Esophagus squamous epithelium (tissue), 5 donors: ENCODE results near the gene NCS1. TPM values are rescaled to one million over a fixed set of nuclear protein-coding genes. Genes with fewer than 3 reads are reported as not detected.

ENCODE experiments used
- DNase-seq: peaks from one replicate; lab custom pipeline; 2025; lab: John Stamatoyannopoulos, UW
- H3K27ac ChIP-seq, 4 donors: fragments of 200-600 bp; sonication (generic); one replicate each; pipeline ENCODE4 v1.5.1; 2016 to 2019; ENCODE audit warnings: mild to moderate bottlenecking in 1 of 4
- H3K27me3 ChIP-seq, 4 donors: fragments of 200-600 bp; sonication (generic); 1 replicate in 3 of 4; 2 replicates in 1 of 4; pipeline versions ENCODE4 v1.5.1 to v1.6.0; 2017 to 2021; ENCODE audit warnings: antibody characterized with exemption in 1 of 4
- H3K36me3 ChIP-seq, 3 donors: fragments of 200-600 bp; sonication (generic); one replicate each; pipeline ENCODE4 v1.5.1; 2016 to 2019
- H3K4me1 ChIP-seq, 3 donors: fragments of 200-600 bp; sonication (generic); one replicate each; pipeline ENCODE4 v1.5.1; 2017 to 2019
- H3K4me3 ChIP-seq, 4 donors: fragments of 200-600 bp; sonication (generic); 1 replicate in 3 of 4; 2 replicates in 1 of 4; pipeline ENCODE4 v1.5.1; 2016 to 2019; ENCODE audit warnings: mild to moderate bottlenecking in 2 of 4, moderate library complexity in 1 of 4
- H3K9me3 ChIP-seq, 3 donors: fragments of 200-600 bp; sonication (generic); one replicate each; pipeline ENCODE4 v1.5.1; 2016 to 2019
- CTCF ChIP-seq, 6 experiments: fragments of 450-650 bp in 4 of 6; fragments of 200-600 bp in 2 of 6; sonication (generic) in 2 of 6; IDR thresholded peaks; one replicate each; pipeline ENCODE4 v1.5.1; 2016 to 2019; ENCODE audit warnings: antibody characterized with exemption in 6 of 6, mild to moderate bottlenecking in 4 of 6, moderate library complexity in 4 of 6
- POLR2A ChIP-seq, 4 donors: fragments of 450-650 bp; IDR thresholded peaks; one replicate each; pipeline ENCODE4 v1.6.1; 2017; ENCODE audit warnings: antibody characterized with exemption in 4 of 4, mild to moderate bottlenecking in 4 of 4, moderate library complexity in 3 of 4
- WGBS, 2 donors: methylation state at CpG; one replicate each; pipeline ENCODE4 v1.1.5; 2018; 5-methylcytosine and 5-hydroxymethylcytosine counted together
- intact Hi-C: fragments of 100-400 bp; cut with DNase I; formaldehyde crosslinking; loops from one replicate; pipeline ENCODE4 v1.15.0; 2022
- total RNA-seq, 4 donors: library from RNA; depleted of rRNA; stranded (reverse); fragments of >200 nt; gene quantifications; one replicate each; pipeline ENCODE4 v1.1.0, GENCODE V29; 2016
- donor health status: DM: yes; HTN: yes; CAD: no.

NCS1 gene
- total RNA-seq, 4 donors from 2014 or later: 9.3 to 31.3 (median 15.2) TPM

- TF ChIP-seq POLR2A (IDR thresholded peaks at IDR 0.05) (peak in 2 of 4 donors; percentile 43 to 65), CTCF (IDR thresholded peaks at IDR 0.05) (peak in 1 of 6 experiments; percentile 13)
- Histone ChIP-seq H3K27me3 (no peaks in the 10 kb centered on the region), H3K4me1 (peaks cover 27 to 91% (median 33%) of the 10 kb centered on the region in 3 donors), H3K27ac (peak overlapping the region; percentile 81 to 94 (median 90)), H3K4me3 (peak overlapping the region; percentile 27 to 67 (median 50)), H3K9me3 (no peaks in the 10 kb centered on the region), H3K36me3 (no peaks in the 10 kb centered on the region)
- intact Hi-C loops: no loop called here
- DNase-seq: no peak
- WGBS, 2 donors: 8 to 16% methylated on average over 4 to 17 of the region's 25 CpGs
Measured at GRCh38 chr9:130186839-130187522, 14.8 kb downstream of the NCS1 start.

GRCh38 chr9:130187523-130187846 lies 15.3 kb downstream of the NCS1 start:
- no peak for DNase-seq
- peak overlapping the region; percentile 81 to 94 (median 90) for H3K27ac ChIP-seq
- H3K4me3 ChIP-seq: peak overlapping the region; percentile 27 to 67 (median 50)

GRCh38 chr9:130188860-130189481 lies 16.8 kb downstream of the NCS1 start:
- intact Hi-C loops: no loop called here
- Histone ChIP-seq H3K4me1 (peaks cover 43 to 91% (median 48%) of the 10 kb centered on the region in 3 donors), H3K27ac (peak overlapping the region; percentile 53 to 93 (median 81)), H3K4me3 (no peak overlapping the region), H3K27me3 (no peaks in the 10 kb centered on the region), H3K36me3 (no peaks in the 10 kb centered on the region), H3K9me3 (no peaks in the 10 kb centered on the region)
- 79 to 80% methylated on average over 1 to 5 of the region's 7 CpGs for WGBS, 2 donors
- no peak for DNase-seq
- TF ChIP-seq POLR2A (IDR thresholded peaks at IDR 0.05) (no peak), CTCF (IDR thresholded peaks at IDR 0.05) (no peak)

More at GRCh38 chr9:130187523-130187846, 15.3 kb downstream of the NCS1 start:
- H3K9me3 ChIP-seq: no peaks in the 10 kb centered on the region
- no peaks in the 10 kb centered on the region for H3K36me3 ChIP-seq
- H3K27me3 ChIP-seq: no peaks in the 10 kb centered on the region
- intact Hi-C loops: no loop called here
- TF ChIP-seq POLR2A (IDR thresholded peaks at IDR 0.05): no peak
- TF ChIP-seq CTCF (IDR thresholded peaks at IDR 0.05): no peak
- peaks cover 30 to 91% (median 36%) of the 10 kb centered on the region in 3 donors for H3K4me1 ChIP-seq
- WGBS, 2 donors: 0 to 30% methylated on average over 1 to 7 of the region's 9 CpGs

- no peak for DNase-seq
- no peaks in the 10 kb centered on the region for H3K9me3 ChIP-seq
- H3K4me3 ChIP-seq: no peak overlapping the region
- H3K27me3 ChIP-seq: no peaks in the 10 kb centered on the region
- 53 to 76% methylated on average over 1 of the region's 1 CpG for WGBS, 2 donors
- H3K27ac ChIP-seq: peak overlapping the region in 3 of 4 donors; percentile 86 to 94 (median 88)
- peaks cover 52 to 99% (median 55%) of the 10 kb centered on the region in 3 donors for H3K4me1 ChIP-seq
- intact Hi-C loops: no loop called here
- H3K36me3 ChIP-seq: no peaks in the 10 kb centered on the region
- TF ChIP-seq CTCF (IDR thresholded peaks at IDR 0.05) (no peak), POLR2A (IDR thresholded peaks at IDR 0.05) (no peak)
Measured at GRCh38 chr9:130189840-130190239, 17.6 kb downstream of the NCS1 start.
